Right lobe of liver (tissue), 6 donors: Measurements from ENCODE around the gene SETDB1. TPM values are rescaled to one million over a fixed set of nuclear protein-coding genes. Genes with fewer than 3 reads are reported as not detected.
"Not testable (repeated sequence)": the region's sequence is repeated elsewhere in the genome, so short reads cannot be mapped to it uniquely, and the experiment has no call there.

Experiments used
- ATAC-seq, 4 donors: fragments of 200-7000 bp; cut with Tn5 transposase; one replicate each; pipeline ENCODE4 v1.9.1; 2020; ENCODE audit warnings: mild to moderate bottlenecking in 4 of 4, moderate library complexity in 4 of 4
- DNase-seq, 3 donors: peaks; one replicate each; pipeline ENCODE4 v3.0.0-alpha.2; 2020
- H3K27ac ChIP-seq, 3 donors: fragments of 200-600 bp; one replicate each; pipeline ENCODE4 v1.8.0; 2022
- H3K27me3 ChIP-seq, 2 donors: fragments of 200-600 bp; one replicate each; pipeline ENCODE4 v1.8.0; 2022
- H3K36me3 ChIP-seq, 4 donors: fragments of 200-600 bp; sonication (generic) in 1 of 4; one replicate each; pipeline versions ENCODE4 v1.5.1 to v1.8.0; 2017 to 2022; ENCODE audit warnings: control low read depth in 1 of 4
- H3K4me1 ChIP-seq, 4 donors: fragments of 200-600 bp; sonication (generic) in 1 of 4; one replicate each; pipeline versions ENCODE4 v1.5.1 to v1.8.0; 2017 to 2022; ENCODE audit warnings: control low read depth in 1 of 4
- H3K4me3 ChIP-seq, 3 donors: fragments of 200-600 bp; one replicate each; pipeline ENCODE4 v1.8.0; 2022
- H3K9me3 ChIP-seq, 4 donors: fragments of 200-600 bp; sonication (generic) in 1 of 4; one replicate each; pipeline versions ENCODE4 v1.5.1 to v1.8.0; 2017 to 2022; ENCODE audit warnings: control low read depth in 1 of 4
- POLR2A ChIP-seq: fragments of 450-650 bp; IDR thresholded peaks from one replicate; pipeline ENCODE4 v1.6.1; 2017; ENCODE audit warnings: antibody characterized with exemption, mild to moderate bottlenecking
- WGBS: methylation state at CpG from one replicate; pipeline ENCODE4 v1.1.6; 2018; ENCODE audit warnings: low coverage, low lambda C conversion rate; ENCODE audit not compliant: insufficient coverage; ENCODE audit errors: missing lambda C conversion rate; 5-methylcytosine and 5-hydroxymethylcytosine counted together
- intact Hi-C, 2 donors: fragments of 100-400 bp; cut with DNase I; formaldehyde crosslinking; loops; one replicate each; pipeline versions ENCODE4 v1.11.2 to v1.14.1; 2022
- long read RNA-seq: library from polyadenylated mRNA; unstranded; transcript quantifications from one replicate; pipeline ENCODE4 v2.0.0, GENCODE V29; 2019
- total RNA-seq, 6 experiments: library from RNA; depleted of rRNA in 2 of 6; stranded (reverse); fragments of >200 nt in 2 of 6; fragmentation: NEBNext Ultra II Directional in 3 of 6; extraction: Animal tissue kit (Norgen Biotek cat#: 25700) in 3 of 6; gene quantifications; one replicate each; pipeline versions ENCODE4 v1.1.0 to v1.2.4, GENCODE V29; 2016 to 2023
- TF ChIP-seq, protein P1 (sequence below), 4 donors: fragments of 200-600 bp in 3 of 4; fragments of 450-650 bp in 1 of 4; IDR thresholded peaks; one replicate each; pipeline versions ENCODE4 v1.5.1 to v1.8.0; 2016 to 2022; ENCODE audit warnings: antibody characterized with exemption in 4 of 4, mild to moderate bottlenecking in 2 of 4
- donor health status: DM: no; HTN: yes; CAD: no.
- donor health status: DM: no; HTN: no; CAD: no.
- donor health status: DM: no; HTN: no; CAD: no.
- donor health status: DM: no; HTN: yes; CAD: no.
- donor health status: DM: no; HTN: yes; CAD: no.

The SETDB1 gene
- total RNA-seq, result 10 to 100 TPM; 10.4 to 17.8 (median 12.9) TPM
- long read RNA-seq, partial matches to known transcripts, result 3 of 4 reads
- long read RNA-seq, other reads (novel, unspliced or antisense), result 1 of 4 reads

GRCh38 chr1:150926097-150926741, at the start of gene SETDB1:
Gene SETDB1, plus strand, starts transcription at chr1:150926363. Its CDS starts 1,352 bp downstream, at chr1:150927715.
- intact Hi-C loops, result loop anchor here in 1 of 2 donors (10.0 kb wide), 1 partner anchor 69 kb away; no protein-coding TSS in a partner anchor
- peak; percentile 95 to 99 (median 98) for ATAC-seq
- H3K4me3 ChIP-seq, result peak within 1 kb of the TSS; percentile 60 to 69 (median 67)

DNA sequence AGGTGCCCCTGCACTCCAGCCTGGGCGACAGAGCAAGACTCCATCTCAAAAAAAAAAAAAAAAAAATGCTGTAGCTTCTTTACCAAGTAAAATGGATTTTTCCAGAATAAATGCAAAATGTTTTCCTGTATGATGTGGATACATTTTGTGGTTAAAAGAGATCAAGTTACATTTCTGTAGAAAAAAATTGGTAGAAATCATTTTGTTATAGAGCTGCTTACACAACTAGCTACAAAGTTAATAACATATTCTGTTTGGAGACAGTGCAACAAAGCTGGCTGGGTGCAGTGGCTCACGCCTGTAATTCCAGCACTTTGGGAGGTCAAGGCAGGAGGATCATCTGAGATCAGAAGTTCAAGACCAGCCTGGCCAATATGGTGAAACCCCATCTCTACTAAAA, 47.2 kb upstream of the SETDB1 start:
- H3K27ac ChIP-seq, ATAC-seq, H3K9me3 ChIP-seq, intact Hi-C loops, H3K36me3 ChIP-seq, H3K27me3 ChIP-seq, H3K4me3 ChIP-seq: not testable (repeated sequence)
- DNase-seq, result peak in 1 of 3 donors; percentile 21
- 86% methylated on average over 2 of the region's 2 CpGs for WGBS
- H3K4me1 ChIP-seq, result peaks cover 0 to 23% (median 2%) of the 10 kb centered on the region in 4 donors

More at GRCh38 chr1:150926097-150926741, at the start of gene SETDB1:
- Histone ChIP-seq H3K9me3 (no peaks in the 10 kb centered on the region), H3K27ac (peak within 1 kb of the TSS; percentile 63 to 77 (median 66)), H3K4me1 (peaks cover 0 to 14% (median 3%) of the 10 kb centered on the region in 4 donors), H3K27me3 (no peaks in the 10 kb centered on the region), H3K36me3 (peaks cover 0 to 31% (median 13%) of the 10 kb centered on the region in 4 donors)
- WGBS, result under 1% methylated on average over 30 of the region's 39 CpGs
- DNase-seq, result peak; percentile 94 to 97 (median 96)
- TF ChIP-seq, protein P1, sequence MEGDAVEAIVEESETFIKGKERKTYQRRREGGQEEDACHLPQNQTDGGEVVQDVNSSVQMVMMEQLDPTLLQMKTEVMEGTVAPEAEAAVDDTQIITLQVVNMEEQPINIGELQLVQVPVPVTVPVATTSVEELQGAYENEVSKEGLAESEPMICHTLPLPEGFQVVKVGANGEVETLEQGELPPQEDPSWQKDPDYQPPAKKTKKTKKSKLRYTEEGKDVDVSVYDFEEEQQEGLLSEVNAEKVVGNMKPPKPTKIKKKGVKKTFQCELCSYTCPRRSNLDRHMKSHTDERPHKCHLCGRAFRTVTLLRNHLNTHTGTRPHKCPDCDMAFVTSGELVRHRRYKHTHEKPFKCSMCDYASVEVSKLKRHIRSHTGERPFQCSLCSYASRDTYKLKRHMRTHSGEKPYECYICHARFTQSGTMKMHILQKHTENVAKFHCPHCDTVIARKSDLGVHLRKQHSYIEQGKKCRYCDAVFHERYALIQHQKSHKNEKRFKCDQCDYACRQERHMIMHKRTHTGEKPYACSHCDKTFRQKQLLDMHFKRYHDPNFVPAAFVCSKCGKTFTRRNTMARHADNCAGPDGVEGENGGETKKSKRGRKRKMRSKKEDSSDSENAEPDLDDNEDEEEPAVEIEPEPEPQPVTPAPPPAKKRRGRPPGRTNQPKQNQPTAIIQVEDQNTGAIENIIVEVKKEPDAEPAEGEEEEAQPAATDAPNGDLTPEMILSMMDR (IDR thresholded peaks at IDR 0.05), result peak in 1 of 4 donors; percentile 13
- peak; percentile 28 for TF ChIP-seq POLR2A

DNA sequence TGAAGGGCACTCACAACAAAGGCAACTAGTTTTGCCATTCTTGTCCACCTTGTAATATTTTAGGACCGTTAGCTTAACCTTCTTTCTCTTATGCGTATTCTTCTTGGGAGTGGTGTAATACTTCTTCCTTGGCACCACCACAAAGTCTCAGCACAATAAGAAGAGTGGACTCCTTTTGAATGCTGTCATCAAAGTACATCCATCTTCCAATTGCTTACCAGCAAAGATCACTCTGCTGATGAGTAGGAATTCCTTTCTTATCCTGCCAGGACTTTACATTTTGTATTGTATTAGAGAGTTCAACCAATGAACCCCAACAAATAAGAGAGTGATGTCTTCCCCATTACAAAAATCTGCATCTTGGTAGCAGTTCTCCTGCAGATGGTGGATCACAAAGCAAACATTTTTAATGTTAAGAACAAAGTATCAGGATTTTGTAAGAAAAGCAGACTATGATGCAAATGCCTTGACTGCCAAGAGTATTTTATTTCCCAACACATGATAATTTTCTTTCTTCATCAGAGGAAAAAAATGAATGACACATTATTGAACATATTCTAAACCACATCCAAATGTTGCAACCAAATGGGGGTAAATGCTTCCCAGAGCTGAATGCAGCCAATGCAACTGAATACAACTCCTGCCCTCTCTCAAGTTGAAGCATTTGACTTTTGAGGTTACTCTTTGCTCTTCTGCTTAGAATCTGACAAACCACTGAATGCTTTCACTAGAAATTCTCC, 44.7 kb upstream of the SETDB1 start:
- TF ChIP-seq POLR2A, result no peak
- TF ChIP-seq, protein P1 (IDR thresholded peaks at IDR 0.05), result no peak

DNA sequence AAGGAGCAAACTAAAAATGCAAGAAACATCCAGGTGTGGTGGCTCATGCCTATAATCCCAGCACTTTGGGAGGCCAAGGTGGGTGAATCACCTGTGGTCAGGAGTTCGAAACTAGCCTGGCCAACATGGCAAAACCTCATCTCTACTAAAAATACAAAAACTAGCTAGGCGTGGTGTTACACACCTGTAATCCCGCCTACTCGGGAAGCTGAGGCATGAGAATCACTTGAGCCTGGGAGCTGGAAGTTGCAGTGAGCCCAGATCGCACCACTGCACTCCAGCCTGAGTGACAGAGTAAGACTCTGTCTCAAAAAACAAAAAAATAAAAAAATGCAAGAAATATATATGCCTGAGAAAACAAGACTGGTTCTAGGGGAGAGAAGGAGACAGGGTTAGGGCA, 43.0 kb upstream of the SETDB1 start:
- H3K4me3 ChIP-seq, DNase-seq, H3K36me3 ChIP-seq, H3K27ac ChIP-seq, H3K27me3 ChIP-seq, H3K9me3 ChIP-seq, ATAC-seq, intact Hi-C loops, H3K4me1 ChIP-seq: not testable (repeated sequence)
- 60% methylated on average over 2 of the region's 5 CpGs for WGBS

More for the DNA sequence above, 44.7 kb upstream of the SETDB1 start:
- Histone ChIP-seq H3K36me3 (no peaks in the 10 kb centered on the region), H3K4me3 (no peak overlapping the region), H3K27me3 (no peaks in the 10 kb centered on the region), H3K9me3 (no peaks in the 10 kb centered on the region), H3K4me1 (peaks cover 0 to 16% (median 0%) of the 10 kb centered on the region in 4 donors), H3K27ac (peak overlapping the region in 1 of 3 donors; percentile 61)
- WGBS, result 65% methylated on average over 2 of the region's 2 CpGs
- ATAC-seq (peak; percentile 46 to 68 (median 54)), DNase-seq (no peak)
- intact Hi-C loops, result no loop called here

DNA sequence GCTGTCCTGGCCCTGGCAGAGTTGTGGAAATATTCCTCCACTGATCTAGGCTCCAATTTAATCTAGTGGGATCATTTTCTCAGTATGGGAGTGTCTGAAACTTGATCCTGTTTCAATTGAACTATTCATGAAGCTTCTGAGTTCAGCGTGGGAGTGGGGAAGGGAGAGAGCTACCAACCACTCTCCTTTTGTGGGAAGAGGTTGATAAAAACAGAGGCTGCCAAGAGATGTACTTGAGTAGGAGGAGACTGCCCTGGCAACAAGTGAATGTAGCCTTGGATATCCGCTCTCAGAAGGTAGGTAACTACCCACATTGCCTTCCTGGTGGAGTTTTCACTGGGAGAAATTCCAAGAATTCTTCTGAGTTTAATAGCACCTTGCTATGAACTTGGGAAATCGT, 39.1 kb upstream of the SETDB1 start, which contains the start of gene CTXND2:
Gene CTXND2, plus strand, starts transcription at position 119 of the 400 bp plus-strand sequence. CDS start 25,179 bp downstream, outside the sequence.
- TF ChIP-seq, protein P1 (IDR thresholded peaks at IDR 0.05), result no peak
- no peak for TF ChIP-seq POLR2A

More for the DNA sequence above, 39.1 kb upstream of the SETDB1 start, which contains the start of gene CTXND2:
- ATAC-seq (no peak), DNase-seq (no peak)
- Histone ChIP-seq H3K4me3 (no peak within 1 kb of the TSS), H3K27me3 (no peaks in the 10 kb centered on the region), H3K9me3 (no peaks in the 10 kb centered on the region), H3K4me1 (peaks cover 0 to 5% (median 0%) of the 10 kb centered on the region in 4 donors), H3K27ac (no peak within 1 kb of the TSS), H3K36me3 (no peaks in the 10 kb centered on the region)
- intact Hi-C loops, result no loop called here
- WGBS, result 48% methylated on average over 3 of the region's 3 CpGs
